ENCODE data around the gene P4HA3. TPM values are rescaled to one million over a fixed set of nuclear protein-coding genes. Genes with fewer than 3 reads are reported as not detected.
"Not testable (repeated sequence)": the region's sequence is repeated elsewhere in the genome, so short reads cannot be mapped to it uniquely, and the experiment has no call there.

Gene P4HA3
- total RNA-seq, 4 donors from 2014 or later: not detected

GRCh38 chr11:74341921-74342320 lies 30.5 kb upstream of the P4HA3 start:
- Histone ChIP-seq H3K27me3 (no peaks in the 10 kb centered on the region), H3K4me3 (no peak overlapping the region), H3K4me1 (no peaks in the 10 kb centered on the region), H3K36me3 (no peaks in the 10 kb centered on the region), H3K27ac (no peak overlapping the region), H3K9me3 (no peaks in the 10 kb centered on the region)
- TF ChIP-seq CTCF (IDR thresholded peaks at IDR 0.05) (no peak), POLR2A (IDR thresholded peaks at IDR 0.05) (no peak)
- DNase-seq: no peak

- Histone ChIP-seq H3K4me3 (no peak overlapping the region), H3K4me1 (no peaks in the 10 kb centered on the region), H3K36me3 (no peaks in the 10 kb centered on the region), H3K27me3 (no peaks in the 10 kb centered on the region), H3K27ac (no peak overlapping the region), H3K9me3 (no peaks in the 10 kb centered on the region)
- TF ChIP-seq POLR2A (IDR thresholded peaks at IDR 0.05) (no peak), CTCF (IDR thresholded peaks at IDR 0.05) (no peak)
- DNase-seq: no peak
Measured at GRCh38 chr11:74339619-74340018, 28.2 kb upstream of the P4HA3 start.

GRCh38 chr11:74338963-74339362 lies 27.5 kb upstream of the P4HA3 start:
- Histone ChIP-seq H3K36me3 (no peaks in the 10 kb centered on the region), H3K27ac (no peak overlapping the region), H3K4me1 (no peaks in the 10 kb centered on the region), H3K27me3 (no peaks in the 10 kb centered on the region), H3K4me3 (no peak overlapping the region), H3K9me3 (no peaks in the 10 kb centered on the region)
- DNase-seq: no peak
- no peak for TF ChIP-seq CTCF (IDR thresholded peaks at IDR 0.05)
- no peak for TF ChIP-seq POLR2A (IDR thresholded peaks at IDR 0.05)

GRCh38 chr11:74333193-74333592 lies 21.8 kb upstream of the P4HA3 start:
- no peaks in the 10 kb centered on the region for H3K27me3 ChIP-seq
- no peaks in the 10 kb centered on the region for H3K9me3 ChIP-seq
- no peak overlapping the region for H3K4me3 ChIP-seq
- H3K36me3 ChIP-seq: no peaks in the 10 kb centered on the region
- no peaks in the 10 kb centered on the region for H3K4me1 ChIP-seq
- TF ChIP-seq CTCF (IDR thresholded peaks at IDR 0.05) (no peak), POLR2A (IDR thresholded peaks at IDR 0.05) (no peak)
- no peak overlapping the region for H3K27ac ChIP-seq
- DNase-seq: no peak

- no peaks in the 10 kb centered on the region for H3K4me1 ChIP-seq
- no peaks in the 10 kb centered on the region for H3K27me3 ChIP-seq
- no peak for DNase-seq
- no peaks in the 10 kb centered on the region for H3K36me3 ChIP-seq
- H3K4me3 ChIP-seq: no peak overlapping the region
- H3K27ac ChIP-seq: no peak overlapping the region
- TF ChIP-seq POLR2A (IDR thresholded peaks at IDR 0.05) (no peak), CTCF (IDR thresholded peaks at IDR 0.05) (no peak)
- H3K9me3 ChIP-seq: no peaks in the 10 kb centered on the region
Measured at GRCh38 chr11:74332291-74332690, 20.9 kb upstream of the P4HA3 start.

GRCh38 chr11:74331000-74331399 lies 19.6 kb upstream of the P4HA3 start:
- H3K4me1 ChIP-seq, DNase-seq, H3K9me3 ChIP-seq, H3K36me3 ChIP-seq, H3K27ac ChIP-seq, H3K4me3 ChIP-seq, H3K27me3 ChIP-seq: not testable (repeated sequence)

All from Peyer's patch (tissue), 4 donors.